CD4-positive, alpha-beta T cell treated with Interferon alpha-2 for 1 hour (primary cell): ENCODE measurements around the gene FOSL1.

Experiments
- DNase-seq, 2 donors: peaks; one replicate each; pipeline ENCODE4 v3.0.0-alpha.2; 2020 to 2022

Gene FOSL1

GRCh38 chr11:65882120-65883057, 17.8 kb downstream of the FOSL1 start:
- no peak for DNase-seq

- DNase-seq: peak in 1 of 2 donors; percentile 43
Measured at GRCh38 chr11:65880844-65881421, 19.3 kb downstream of the FOSL1 start.

GRCh38 chr11:65880027-65880426, 20.2 kb downstream of the FOSL1 start:
- DNase-seq: no peak

- peak; percentile 44 to 66 for DNase-seq
Measured at GRCh38 chr11:65879617-65880016, 20.6 kb downstream of the FOSL1 start, which contains the start of gene CTSW. Gene CTSW (plus strand): TSS chr11:65879837. CDS start chr11:65879855, 18 bp downstream.

- DNase-seq: peak; percentile 95 to 98
Measured at GRCh38 chr11:65873318-65874156, 26.7 kb downstream of the FOSL1 start.

GRCh38 chr11:65872586-65873317, 27.4 kb downstream of the FOSL1 start, which contains the start of gene EFEMP2:
Gene EFEMP2 (minus strand): TSS chr11:65872800. CDS start chr11:65872354, 446 bp downstream.
- DNase-seq: no peak

GRCh38 chr11:65871811-65872548, 28.2 kb downstream of the FOSL1 start:
- DNase-seq: no peak

GRCh38 chr11:65870706-65871681, 29.2 kb downstream of the FOSL1 start:
- no peak for DNase-seq

- no peak for DNase-seq
Measured at GRCh38 chr11:65870307-65870658, 29.9 kb downstream of the FOSL1 start.

- no peak for DNase-seq
Measured at GRCh38 chr11:65869643-65870306, 30.4 kb downstream of the FOSL1 start.

GRCh38 chr11:65868907-65869306, 31.3 kb downstream of the FOSL1 start:
- no peak for DNase-seq

- DNase-seq: peak in 1 of 2 donors; percentile 51
Measured at GRCh38 chr11:65868076-65868667, 32.0 kb downstream of the FOSL1 start.

GRCh38 chr11:65867284-65868071, 32.7 kb downstream of the FOSL1 start:
- DNase-seq: no peak

- no peak for DNase-seq
Measured at GRCh38 chr11:65866509-65867283, 33.5 kb downstream of the FOSL1 start.

GRCh38 chr11:65865550-65866172, 34.5 kb downstream of the FOSL1 start:
- no peak for DNase-seq

GRCh38 chr11:65864706-65865471, 35.3 kb downstream of the FOSL1 start:
- DNase-seq: no peak
